Fibroblast of mammary gland (primary cell): ENCODE measurements around the gene GDF15.

Source experiments
- DNase-seq: peaks from one replicate; pipeline ENCODE4 v3.0.0-alpha.2; 2010; ENCODE audit warnings: low read depth
- H3K4me3 ChIP-seq: 2 replicates; pipeline ENCODE4 v1.5.1; 2011; ENCODE audit warnings: low read depth, mild to moderate bottlenecking, low read length, moderate library complexity; ENCODE audit not compliant: control insufficient read depth
- CTCF ChIP-seq: conservative IDR thresholded peaks from 2 replicates; pipeline ENCODE4 v1.5.1; 2011; ENCODE audit warnings: low read depth, low read length, inconsistent platforms; ENCODE audit not compliant: control insufficient read depth, insufficient read depth

The GDF15 gene

DNA sequence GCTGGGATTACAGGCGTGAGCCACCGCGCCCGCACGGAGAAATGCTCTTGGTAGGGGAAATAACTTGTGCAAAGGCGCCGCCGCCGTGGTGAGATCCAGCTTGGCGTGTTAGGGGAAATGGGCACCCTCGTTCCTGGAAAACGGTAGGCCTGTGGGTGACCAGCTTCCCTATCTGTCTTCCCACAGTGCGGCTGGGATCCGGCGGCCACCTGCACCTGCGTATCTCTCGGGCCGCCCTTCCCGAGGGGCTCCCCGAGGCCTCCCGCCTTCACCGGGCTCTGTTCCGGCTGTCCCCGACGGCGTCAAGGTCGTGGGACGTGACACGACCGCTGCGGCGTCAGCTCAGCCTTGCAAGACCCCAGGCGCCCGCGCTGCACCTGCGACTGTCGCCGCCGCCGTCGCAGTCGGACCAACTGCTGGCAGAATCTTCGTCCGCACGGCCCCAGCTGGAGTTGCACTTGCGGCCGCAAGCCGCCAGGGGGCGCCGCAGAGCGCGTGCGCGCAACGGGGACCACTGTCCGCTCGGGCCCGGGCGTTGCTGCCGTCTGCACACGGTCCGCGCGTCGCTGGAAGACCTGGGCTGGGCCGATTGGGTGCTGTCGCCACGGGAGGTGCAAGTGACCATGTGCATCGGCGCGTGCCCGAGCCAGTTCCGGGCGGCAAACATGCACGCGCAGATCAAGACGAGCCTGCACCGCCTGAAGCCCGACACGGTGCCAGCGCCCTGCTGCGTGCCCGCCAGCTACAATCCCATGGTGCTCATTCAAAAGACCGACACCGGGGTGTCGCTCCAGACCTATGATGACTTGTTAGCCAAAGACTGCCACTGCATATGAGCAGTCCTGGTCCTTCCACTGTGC, 2.4 kb downstream of the GDF15 start:
- peak overlapping the region; percentile 27 for H3K4me3 ChIP-seq
- TF ChIP-seq CTCF = peak; percentile 57
- peak; percentile 42 for DNase-seq

GRCh38 chr19:18388960-18389725, 3.2 kb downstream of the GDF15 start:
- peak overlapping the region; percentile 12 for H3K4me3 ChIP-seq
- DNase-seq = no peak
- TF ChIP-seq CTCF = no peak

- TF ChIP-seq CTCF = no peak
- no peak for DNase-seq
- no peak overlapping the region for H3K4me3 ChIP-seq
Observed at GRCh38 chr19:18389726-18390064, 3.7 kb downstream of the GDF15 start.

DNA sequence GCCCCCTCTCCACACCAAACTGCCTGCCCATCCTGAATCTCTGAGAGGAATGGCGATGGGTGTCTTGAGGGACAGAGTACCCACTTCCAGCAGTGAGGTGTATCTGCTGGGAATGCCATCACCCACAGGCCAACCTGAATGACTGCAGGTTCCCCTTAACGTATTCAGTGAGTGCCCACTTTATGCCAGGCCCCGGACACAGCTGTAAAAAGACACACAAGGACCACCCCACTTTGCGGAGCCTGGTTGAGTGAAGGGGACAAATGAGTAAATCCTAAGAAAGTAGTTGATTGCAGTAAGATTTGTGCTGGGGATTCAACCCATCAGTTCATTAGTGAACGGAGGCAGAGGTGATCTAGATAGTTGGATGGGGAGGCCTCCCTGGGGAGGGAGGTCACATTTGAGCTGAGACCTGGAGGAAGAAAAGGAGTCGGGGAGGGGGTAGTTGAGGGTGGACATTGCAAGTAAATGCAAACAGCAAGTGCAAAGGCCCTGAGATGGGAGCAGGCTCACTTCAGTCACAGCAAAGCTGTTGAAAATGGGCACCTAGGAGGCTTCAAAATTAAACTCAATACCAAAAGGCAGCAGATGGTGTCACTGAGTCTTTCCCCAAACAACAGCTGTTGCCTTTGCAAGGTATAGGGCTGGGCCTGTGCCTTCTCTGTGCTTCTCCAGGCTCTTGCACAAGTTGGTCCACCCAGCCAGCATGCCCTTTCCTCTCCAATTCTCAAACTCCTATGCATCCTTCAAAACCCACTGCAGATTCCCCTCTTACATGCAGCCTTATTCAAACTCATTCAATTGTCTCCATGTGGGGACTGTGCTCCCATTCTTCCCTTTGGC, 4.3 kb downstream of the GDF15 start:
- DNase-seq = no peak
- H3K4me3 ChIP-seq = no peak overlapping the region
- TF ChIP-seq CTCF = no peak

- TF ChIP-seq CTCF = no peak
- DNase-seq = no peak
Observed at GRCh38 chr19:18391509-18392075, 5.6 kb downstream of the GDF15 start.

DNA sequence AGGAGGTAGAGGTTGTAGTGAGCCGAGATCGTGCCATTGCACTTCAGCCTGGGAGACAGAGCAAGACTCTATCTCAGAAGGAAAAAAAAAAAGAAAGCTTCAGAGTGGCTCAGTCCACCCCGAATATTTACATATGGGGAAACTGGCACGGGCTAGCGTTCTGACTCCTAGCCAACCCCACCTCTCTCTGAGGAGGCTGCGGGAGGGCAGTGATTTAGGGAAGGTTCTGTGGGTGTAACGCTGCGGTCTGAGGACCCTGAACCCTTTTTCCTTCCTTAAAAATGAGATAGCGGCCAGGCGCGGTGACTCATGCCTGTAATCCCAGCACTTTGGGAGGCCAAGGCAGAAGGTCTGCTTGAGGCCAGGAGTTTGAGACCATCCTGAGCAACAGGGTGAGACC, 6.5 kb downstream of the GDF15 start:
- no peak for TF ChIP-seq CTCF
- peak; percentile 53 for DNase-seq
- H3K4me3 ChIP-seq = no peak overlapping the region

More at GRCh38 chr19:18391509-18392075, 5.6 kb downstream of the GDF15 start:
- H3K4me3 ChIP-seq = no peak overlapping the region
